HG03575 (cell line): ENCODE data around the gene INPP5J.

ENCODE experiments used
- ATAC-seq: cut with Tn5 transposase; IDR thresholded peaks from one replicate; pipeline ENCODE4 v1.9.1; 2021; ENCODE audit not compliant: unreplicated experiment, insufficient number of reproducible peaks, low FRiP score; ENCODE audit errors: extremely low read depth

The INPP5J gene

DNA sequence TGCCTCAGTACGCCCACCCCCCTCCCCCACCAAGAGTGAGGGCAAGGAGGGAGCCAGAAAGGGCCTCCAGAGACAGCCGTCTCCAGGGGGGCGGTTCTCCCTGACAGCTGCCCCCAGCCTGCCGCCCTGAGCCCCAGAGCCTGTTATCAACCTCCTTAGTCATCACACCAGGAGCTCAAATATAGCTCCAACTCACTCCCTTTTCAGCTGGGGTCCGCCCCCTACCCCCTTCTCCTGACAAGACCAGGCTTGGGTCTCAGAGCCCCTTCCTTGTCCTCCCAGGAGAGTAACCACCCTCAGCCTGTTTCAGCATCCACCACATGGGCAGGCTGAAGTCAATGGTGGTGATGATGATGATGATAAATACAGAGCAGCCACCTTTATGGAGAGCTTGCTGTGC is 2.5 kb upstream of the INPP5J start:
- ATAC-seq, result no peak

DNA sequence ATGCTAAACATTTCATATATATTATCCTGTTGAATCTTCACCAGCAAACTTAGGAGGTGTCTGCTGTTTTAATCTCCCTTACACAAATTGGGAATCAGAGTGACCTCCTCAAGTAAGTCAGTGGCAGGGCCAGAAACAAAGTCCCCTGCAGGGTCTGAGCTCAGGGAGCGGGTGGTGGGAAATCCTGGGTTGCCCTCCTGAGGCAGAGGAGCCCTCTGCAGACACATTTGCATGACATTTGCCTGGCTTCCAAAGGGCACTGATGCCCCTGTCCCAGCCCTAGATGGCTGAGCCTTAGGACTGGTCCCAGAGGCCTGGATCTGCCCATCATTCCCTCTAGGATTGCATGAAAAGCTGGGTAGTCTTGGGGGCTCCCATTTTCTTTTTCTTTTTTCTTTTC is 2.1 kb upstream of the INPP5J start:
- ATAC-seq, result no peak

GRCh38 chr22:31121403-31121802 is 1.4 kb upstream of the INPP5J start:
- ATAC-seq, result no peak

GRCh38 chr22:31122196-31122531 is 602 bp upstream of the INPP5J start:
- no peak for ATAC-seq

DNA sequence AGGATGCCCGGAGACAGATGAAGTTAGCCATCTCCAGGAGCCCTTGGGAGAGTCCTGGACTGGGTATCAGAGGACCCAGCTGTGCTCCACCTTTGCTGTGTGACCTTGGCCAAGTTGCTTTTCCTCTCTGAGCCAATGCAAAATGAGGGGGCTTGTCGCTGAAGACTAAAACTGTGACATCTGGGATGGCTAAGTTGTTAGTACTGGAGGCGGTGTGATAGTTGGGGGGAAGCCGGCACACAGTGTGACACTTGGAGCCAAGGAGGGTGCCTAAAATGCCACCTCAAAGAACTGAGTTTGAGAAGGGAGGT is 481 bp downstream of the INPP5J start:
- no peak for ATAC-seq

DNA sequence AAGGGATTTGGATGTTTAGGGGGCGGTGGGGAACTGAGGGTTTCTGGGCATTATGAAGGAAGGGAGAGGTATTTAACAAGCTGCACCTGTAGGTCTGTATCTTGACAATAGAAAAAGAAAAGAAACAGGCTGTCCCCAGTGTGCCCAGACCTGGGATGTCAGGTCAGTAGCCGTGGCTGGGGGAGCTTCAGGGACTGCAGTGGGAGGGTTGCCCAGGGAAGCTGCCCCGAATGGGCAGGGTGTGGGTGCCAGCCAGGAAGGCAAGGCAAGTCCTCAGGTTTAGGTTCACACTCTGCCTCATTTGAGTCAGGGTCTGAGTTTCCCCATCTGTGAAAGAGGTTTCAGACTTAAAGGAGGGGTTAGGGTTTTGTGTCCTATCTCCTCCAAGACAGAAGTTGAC is 1.5 kb downstream of the INPP5J start:
- ATAC-seq, result no peak

GRCh38 chr22:31124811-31125465 is 2.2 kb downstream of the INPP5J start:
- ATAC-seq, result no peak

GRCh38 chr22:31125521-31126117 is 2.9 kb downstream of the INPP5J start:
- ATAC-seq, result no peak

DNA sequence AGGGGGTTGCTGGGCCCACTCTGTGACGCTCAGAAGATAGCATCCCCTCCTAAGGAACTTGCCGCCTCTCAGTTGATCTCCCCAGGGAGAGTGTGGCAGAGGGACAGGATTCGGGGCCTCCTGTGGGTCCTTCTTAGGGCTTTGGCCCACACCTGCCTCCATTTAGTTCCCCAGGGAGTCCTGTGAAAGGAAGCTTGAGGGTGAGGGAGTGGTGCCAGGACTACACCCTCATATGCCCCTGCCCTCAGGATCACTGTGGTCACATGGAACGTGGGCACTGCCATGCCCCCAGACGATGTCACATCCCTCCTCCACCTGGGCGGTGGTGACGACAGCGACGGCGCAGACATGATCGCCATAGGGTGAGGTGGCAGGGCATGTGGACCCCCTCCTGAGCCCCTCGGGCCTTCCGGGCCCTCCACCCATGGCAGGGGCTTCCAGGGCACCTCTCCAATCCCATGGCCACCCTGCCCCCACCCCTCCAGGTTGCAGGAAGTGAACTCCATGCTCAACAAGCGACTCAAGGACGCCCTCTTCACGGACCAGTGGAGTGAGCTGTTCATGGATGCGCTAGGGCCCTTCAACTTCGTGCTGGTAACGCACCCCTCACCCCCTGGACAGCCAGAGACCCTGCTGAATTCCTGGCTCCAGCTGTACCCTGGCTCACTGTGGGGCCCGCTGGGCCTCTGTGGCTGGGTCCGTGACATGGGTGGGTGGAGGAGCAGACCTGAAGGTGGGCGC is 3.5 kb downstream of the INPP5J start:
- no peak for ATAC-seq

DNA sequence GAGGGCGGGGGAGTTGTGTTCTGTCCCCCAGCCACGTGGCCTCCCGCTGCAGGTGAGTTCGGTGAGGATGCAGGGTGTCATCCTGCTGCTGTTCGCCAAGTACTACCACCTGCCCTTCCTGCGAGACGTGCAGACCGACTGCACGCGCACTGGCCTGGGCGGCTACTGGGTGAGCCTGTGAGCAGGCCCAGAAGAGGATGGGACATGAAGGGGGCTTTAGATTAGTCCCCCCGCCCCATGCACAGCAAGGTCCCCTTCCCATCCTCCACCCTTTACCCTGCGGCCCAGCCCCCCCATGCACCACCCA is 4.1 kb downstream of the INPP5J start:
- ATAC-seq, result no peak

- ATAC-seq, result no peak
Observed at GRCh38 chr22:31127181-31127772, 4.5 kb downstream of the INPP5J start.

GRCh38 chr22:31128156-31128555 is 5.4 kb downstream of the INPP5J start:
- ATAC-seq, result no peak

DNA sequence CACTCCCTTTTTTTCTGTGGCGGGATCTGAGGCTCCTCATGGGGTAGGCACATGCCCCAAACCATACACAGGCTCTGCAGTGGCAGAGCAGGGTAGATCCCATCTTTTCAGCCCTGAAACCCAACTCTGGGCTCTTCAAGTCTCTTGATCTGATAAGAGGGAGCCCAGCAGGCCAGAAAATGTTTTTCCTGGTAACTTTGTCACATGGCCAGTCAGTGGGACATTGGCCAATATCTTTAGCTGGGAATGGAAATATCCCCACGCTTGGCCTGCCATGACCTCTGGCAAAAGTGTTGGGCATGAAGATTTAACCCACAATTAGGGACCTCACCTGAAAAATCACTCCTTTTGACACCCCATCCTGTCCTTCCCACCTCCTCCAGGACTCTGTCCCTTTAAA is 8.1 kb downstream of the INPP5J start:
- no peak for ATAC-seq

DNA sequence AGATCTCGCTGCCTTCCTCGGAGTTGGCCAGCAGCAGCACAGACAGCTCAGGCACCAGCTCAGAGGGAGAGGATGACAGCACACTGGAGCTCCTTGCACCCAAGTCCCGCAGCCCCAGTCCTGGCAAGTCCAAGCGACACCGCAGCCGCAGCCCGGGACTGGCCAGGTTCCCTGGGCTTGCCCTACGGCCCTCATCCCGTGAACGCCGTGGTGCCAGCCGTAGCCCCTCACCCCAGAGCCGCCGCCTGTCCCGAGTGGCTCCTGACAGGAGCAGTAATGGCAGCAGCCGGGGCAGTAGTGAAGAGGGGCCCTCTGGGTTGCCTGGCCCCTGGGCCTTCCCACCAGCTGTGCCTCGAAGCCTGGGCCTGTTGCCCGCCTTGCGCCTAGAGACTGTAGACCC is 11.1 kb downstream of the INPP5J start:
- ATAC-seq, result no peak

GRCh38 chr22:31134688-31135087 is 11.9 kb downstream of the INPP5J start:
- no peak for ATAC-seq

DNA sequence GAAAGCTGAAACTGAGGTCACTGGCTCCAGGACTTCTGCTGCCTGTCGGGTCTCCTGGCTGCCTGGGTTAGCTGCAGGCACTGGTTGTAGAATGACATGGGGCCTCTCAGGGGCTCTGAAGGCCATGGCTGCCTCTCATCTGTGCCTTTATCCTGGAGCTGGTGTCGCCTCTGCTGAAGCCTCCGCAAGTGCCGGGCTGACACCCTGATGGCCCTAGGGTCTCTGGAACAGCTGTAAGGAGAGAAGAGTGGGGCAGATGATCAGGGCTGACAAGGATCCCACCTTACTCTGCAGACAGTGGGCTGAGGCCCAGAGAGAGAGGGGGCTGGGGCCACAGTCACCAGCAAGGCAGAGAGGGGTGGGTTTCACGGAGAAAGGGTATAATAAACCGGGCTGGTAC is 12.9 kb downstream of the INPP5J start:
- ATAC-seq, result no peak

GRCh38 chr22:31136155-31136554 is 13.4 kb downstream of the INPP5J start:
- no peak for ATAC-seq

DNA sequence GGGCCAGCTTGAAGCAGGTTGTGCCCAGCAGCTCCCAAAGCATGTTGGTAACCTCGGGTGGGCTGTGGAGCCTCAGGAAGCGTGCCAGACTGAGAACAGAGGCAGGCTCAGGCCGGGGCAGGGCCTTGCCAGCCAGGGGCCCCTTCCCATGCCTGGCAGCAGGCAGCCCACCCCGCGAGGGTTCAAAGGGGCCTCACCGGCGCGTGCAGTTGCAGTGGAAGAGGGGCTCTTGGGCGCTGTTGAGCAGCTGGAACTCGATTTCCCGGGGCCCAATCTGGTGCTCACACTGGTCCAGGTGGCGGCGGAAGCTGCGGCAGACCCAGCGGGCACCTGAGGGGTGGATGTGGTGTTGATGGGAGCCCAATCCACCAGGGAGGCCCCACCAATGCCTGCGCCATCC is 13.9 kb downstream of the INPP5J start:
- no peak for ATAC-seq

GRCh38 chr22:31137721-31138120 is 15.0 kb downstream of the INPP5J start:
- no peak for ATAC-seq

DNA sequence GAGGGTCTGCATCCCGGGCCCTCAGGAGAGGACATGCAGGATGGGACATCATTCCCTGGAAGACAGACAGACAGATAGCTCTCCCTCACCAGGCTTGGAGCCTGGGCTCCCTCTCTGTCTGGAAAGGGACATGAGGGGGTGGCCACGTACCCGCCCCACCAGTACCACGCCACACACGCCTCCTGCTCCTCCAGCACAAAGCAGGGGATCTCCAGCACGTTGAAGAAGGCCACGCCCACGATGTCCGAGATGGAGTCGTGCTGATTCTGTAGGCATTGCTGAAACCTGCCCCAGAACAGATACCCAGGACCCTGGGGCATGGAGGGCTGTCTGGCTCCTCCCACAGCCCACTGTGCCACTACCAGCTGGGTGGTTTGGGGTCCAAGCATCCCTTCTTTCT is 15.4 kb downstream of the INPP5J start:
- ATAC-seq, result no peak

DNA sequence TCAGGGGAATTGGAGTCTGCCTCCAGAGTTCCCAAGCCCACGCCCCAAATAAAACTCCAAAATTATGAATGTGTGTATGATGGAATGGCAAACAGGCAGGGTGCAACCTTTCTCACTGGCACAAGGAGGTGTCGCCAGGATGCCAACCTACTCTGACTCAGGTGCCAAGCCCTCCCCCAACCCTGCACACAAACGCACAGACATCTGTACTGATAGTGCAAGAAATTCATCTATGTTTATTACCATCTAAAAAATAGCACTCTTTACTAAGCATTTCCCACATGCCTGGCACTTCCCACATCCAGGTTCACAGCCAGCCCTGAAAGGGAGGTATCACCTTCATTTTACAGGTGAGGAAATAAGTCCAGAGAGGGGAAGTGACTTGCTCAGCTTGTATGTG is 16.3 kb downstream of the INPP5J start:
- no peak for ATAC-seq
